CD4-positive, alpha-beta T cell treated with Interferon alpha-2 for 1 hour (primary cell): ENCODE data around the gene APH1B.
"Not testable (repeated sequence)": the region's sequence is repeated elsewhere in the genome, so short reads cannot be mapped to it uniquely, and the experiment has no call there.

ENCODE experiments used
- DNase-seq, 2 donors: peaks; one replicate each; pipeline ENCODE4 v3.0.0-alpha.2; 2020 to 2022

APH1B gene

GRCh38 chr15:63299943-63300575, 22.7 kb downstream of the APH1B start:
- DNase-seq = no peak

GRCh38 chr15:63301088-63301487, 23.7 kb downstream of the APH1B start:
- no peak for DNase-seq

- no peak for DNase-seq
These were observed 27.9 kb downstream of the APH1B start for GRCh38 chr15:63305260-63305659.

GRCh38 chr15:63306492-63307073, 29.2 kb downstream of the APH1B start:
- no peak for DNase-seq

- DNase-seq = no peak
These were observed 31.1 kb downstream of the APH1B start for GRCh38 chr15:63308491-63308890.

GRCh38 chr15:63308947-63309346, 31.5 kb downstream of the APH1B start:
- DNase-seq = no peak

GRCh38 chr15:63310646-63311045, 33.2 kb downstream of the APH1B start:
- no peak for DNase-seq

GRCh38 chr15:63312286-63312685, 34.9 kb downstream of the APH1B start:
- DNase-seq = no peak

GRCh38 chr15:63313825-63314224, 36.4 kb downstream of the APH1B start:
- no peak for DNase-seq

- DNase-seq = no peak
These were observed 37.0 kb downstream of the APH1B start for GRCh38 chr15:63314409-63314808.

GRCh38 chr15:63318344-63318743, 40.9 kb downstream of the APH1B start:
- DNase-seq = no peak

- DNase-seq = no peak
These were observed 41.7 kb downstream of the APH1B start for GRCh38 chr15:63319065-63319464.

GRCh38 chr15:63320446-63320845, 43.0 kb downstream of the APH1B start:
- not testable (repeated sequence) for DNase-seq

- not testable (repeated sequence) for DNase-seq
These were observed 43.6 kb downstream of the APH1B start for GRCh38 chr15:63320981-63321380.

GRCh38 chr15:63321462-63321861, 44.1 kb downstream of the APH1B start:
- DNase-seq = no peak

GRCh38 chr15:63322541-63322940, 45.1 kb downstream of the APH1B start:
- no peak for DNase-seq

GRCh38 chr15:63323798-63324563, 46.6 kb downstream of the APH1B start:
- DNase-seq = no peak

GRCh38 chr15:63324770-63325169, 47.4 kb downstream of the APH1B start:
- DNase-seq = no peak

- no peak for DNase-seq
These were observed 50.4 kb downstream of the APH1B start for GRCh38 chr15:63327648-63328421.

GRCh38 chr15:63329567-63330350, 52.4 kb downstream of the APH1B start:
- no peak for DNase-seq

GRCh38 chr15:63330926-63331325, 53.5 kb downstream of the APH1B start:
- DNase-seq = no peak

- DNase-seq = no peak
These were observed 54.1 kb downstream of the APH1B start for GRCh38 chr15:63331456-63331855.
